Activated CD8-positive, alpha-beta memory T cell treated with anti-CD3 and anti-CD28 coated beads for 1 hour (primary cell): ENCODE results near the gene TTC7B.
"Not testable (repeated sequence)": the region's sequence is repeated elsewhere in the genome, so short reads cannot be mapped to it uniquely, and the experiment has no call there.

Source experiments
- DNase-seq, 2 donors: peaks; one replicate each; pipeline ENCODE4 v3.0.0-alpha.2; 2020; ENCODE audit warnings: low read depth in 1 of 2; ENCODE audit errors: extremely low read depth in 1 of 2

Gene TTC7B

DNA sequence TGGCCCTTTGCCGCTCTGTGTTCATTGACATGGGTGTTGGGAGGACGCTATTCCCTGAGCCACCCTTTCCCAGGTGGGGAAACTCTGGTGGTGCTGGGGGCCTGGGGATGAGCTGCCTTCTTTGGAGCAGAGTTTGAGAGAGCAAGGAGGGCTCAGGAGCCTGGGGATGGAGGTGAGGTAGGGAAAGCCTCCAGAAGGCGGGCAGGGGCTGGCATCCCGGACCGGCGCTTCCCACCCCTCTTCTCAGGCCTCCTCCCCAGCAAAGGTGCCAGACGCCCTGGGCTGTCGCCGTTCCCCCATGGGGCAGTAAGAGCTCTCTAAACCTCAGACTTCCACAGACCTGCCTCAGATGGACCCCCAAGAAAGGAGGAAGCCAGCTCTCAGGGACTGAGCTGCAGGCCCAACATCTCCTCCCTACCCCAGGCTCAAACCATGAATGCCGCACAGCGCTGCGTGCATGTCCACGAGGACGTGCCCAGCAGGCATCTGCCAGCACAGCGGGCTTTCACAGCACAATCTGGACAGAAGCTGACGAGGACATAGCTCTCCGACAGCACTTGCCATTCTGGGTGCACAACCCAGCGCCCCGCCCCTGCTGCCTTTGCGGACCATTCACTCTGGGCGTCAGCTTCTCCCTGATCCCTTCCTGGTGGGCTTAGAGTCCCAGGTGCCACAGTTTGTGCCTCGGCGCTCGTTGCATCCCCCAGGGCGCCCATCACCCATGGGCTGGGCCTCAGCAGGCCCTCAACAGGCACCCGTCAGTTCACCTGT lies 14.9 kb upstream of the TTC7B start:
- DNase-seq, result no peak

DNA sequence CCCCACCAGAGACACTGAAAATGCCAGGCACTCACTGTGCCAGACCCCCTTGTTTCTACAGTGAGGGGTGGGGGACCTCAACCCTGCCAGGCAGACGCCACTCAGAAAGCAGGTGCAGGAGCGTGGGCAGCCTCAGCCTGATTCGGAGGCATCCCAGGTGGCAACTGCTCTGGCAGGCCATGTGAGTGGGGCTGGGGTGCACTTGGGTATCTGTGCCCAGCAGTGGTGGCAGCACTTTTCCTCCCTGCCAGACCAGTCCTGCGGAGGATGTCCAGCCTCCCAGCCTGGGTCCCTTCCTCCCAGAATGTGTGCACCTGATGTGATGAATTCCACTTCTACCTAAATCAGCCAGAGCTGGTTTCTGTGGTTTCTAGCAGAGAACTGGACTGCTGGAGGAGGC lies 13.4 kb upstream of the TTC7B start:
- DNase-seq, result no peak

DNA sequence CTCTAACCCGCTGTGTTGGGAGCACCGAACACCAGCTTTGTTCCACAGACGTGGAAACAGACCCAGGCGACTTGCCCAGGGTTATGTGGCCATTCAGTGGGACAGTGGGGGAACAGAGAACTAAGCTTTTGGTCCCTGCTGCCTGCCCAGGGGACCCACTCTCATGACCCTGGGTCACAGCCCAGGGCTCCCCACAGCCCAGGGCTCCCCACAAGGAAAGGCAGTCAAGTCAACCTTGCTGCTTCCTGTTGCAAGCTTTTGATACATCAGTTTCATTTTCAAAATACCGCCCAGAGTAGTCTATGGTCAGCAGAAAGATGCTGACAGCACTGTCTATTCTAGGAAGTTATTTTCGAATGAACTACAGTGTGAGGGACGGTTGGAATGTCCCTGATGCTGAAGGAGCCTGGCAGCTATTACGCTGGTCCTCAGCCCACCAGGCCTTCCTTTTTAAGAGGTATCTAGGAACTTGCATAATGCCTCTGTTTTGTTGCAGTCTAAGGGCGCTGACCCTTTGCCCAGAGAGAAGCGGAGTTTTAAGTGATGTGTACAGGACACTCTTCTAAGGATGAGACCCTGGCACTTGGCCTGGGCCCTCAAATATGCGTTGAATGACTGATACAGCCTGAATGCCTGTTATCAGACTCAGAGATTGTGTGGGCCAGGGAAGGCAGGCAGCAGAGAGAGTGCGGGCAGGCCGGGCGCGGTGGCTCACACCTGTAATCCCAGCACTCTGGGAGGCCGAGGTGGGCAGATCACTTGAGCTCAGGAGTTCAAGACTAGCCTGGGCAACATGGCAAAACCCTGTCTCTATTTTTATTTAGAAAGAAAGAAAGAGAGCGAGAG lies 12.6 kb upstream of the TTC7B start:
- no peak for DNase-seq

DNA sequence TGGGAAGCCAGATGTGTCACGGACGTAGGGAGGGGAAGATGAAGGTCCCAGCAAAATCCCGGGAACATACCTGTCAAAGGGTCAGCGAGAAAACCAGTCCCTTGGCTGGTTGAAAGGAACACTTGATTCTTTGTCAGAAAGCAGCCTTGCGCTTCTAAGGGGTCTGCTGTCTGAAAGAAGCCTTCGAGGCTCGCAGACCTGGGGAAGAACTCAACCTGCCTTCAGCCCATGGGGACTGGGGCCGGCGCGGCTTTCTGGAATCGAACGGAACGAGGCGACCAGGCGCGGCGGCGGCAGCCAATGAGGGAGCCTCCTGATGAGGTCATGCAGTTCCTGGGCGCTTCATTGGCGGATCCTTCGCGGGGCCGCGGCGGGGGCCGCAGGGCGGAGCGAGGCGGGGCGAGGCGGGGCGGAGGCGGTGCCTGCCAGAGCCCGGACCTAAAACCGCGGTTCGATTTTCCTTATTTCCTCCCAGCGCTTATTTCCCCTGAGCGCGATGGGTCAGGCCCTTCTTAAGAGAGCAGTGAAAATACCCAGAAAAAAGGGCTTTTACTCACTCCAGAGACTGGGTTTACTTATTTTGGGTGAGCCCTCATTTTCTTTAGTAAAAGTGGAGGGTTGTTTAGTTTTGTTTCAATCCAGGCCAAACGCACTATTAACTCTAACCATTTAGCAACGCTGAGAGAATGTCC lies 11.8 kb upstream of the TTC7B start:
- peak; percentile 70 to 84 for DNase-seq

DNA sequence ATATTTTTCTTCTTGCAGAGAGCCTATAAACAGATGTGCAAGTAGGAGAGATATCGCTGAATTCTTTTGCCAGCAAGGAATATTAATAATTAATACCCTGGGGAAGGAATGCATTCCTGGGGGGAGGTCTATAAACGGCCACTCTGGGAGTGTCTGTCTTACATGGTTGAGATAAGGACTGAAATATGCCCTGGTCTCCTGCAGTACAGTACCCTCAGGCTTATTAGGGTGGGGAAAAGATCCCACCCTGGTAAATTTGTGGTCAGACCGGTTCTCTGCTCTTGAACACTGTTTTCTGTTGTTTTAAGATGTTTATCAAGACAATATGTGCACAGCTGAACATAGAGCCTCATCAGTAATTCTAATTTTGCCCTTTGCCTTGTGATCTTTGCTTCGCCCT lies 7.3 kb upstream of the TTC7B start:
- not testable (repeated sequence) for DNase-seq

DNA sequence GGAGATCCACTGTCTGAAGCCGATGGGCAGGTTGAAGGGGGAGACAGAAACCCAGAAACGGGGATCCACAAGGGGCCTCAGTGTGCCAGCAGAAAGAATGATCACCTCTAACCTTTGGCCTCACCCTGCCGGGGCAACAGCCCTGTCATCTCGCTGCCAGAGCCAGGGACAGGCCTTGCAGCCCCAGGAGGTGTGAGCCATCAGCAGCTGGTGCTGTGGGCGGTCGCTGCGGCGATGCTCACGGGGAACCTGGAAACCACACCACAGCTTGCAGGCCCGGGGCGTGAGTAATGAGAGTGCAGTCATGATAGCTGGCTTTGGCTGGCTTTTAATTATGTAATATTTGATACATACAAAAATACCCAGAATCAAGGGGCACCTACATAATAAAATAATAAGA lies 4.7 kb upstream of the TTC7B start:
- DNase-seq, result peak; percentile 31 to 41

DNA sequence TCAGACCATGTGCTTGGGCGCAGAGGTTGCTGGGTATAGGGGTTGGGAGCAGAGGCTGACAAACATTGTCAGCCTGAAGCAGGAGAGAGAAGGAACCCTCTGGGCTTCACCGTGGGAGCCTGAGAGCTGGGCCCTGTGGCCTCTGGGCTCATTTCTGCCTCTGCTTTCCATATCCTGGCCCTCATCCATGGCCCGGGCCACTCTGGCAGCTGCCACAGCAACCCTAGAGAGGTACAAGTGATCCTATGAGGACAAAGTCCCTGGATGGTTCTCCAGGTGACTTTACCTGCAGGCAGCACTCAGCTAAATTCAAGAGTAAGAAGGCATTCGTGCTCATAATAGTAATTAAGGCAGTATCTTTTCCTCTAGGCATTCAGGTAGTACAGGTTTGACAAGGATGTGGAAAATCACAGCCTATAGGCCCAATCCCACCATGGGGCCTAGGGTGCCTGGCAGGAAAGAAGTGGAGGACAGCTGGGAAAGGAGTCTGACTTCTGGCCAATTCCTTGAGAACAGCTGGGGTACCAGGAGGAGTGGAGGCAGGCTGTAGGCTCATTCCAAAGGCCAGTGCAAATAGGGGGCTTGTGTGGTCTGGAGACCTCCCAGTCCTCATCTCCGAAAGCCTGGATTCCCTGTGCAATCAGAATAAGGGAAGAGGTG lies 3.6 kb upstream of the TTC7B start:
- no peak for DNase-seq

DNA sequence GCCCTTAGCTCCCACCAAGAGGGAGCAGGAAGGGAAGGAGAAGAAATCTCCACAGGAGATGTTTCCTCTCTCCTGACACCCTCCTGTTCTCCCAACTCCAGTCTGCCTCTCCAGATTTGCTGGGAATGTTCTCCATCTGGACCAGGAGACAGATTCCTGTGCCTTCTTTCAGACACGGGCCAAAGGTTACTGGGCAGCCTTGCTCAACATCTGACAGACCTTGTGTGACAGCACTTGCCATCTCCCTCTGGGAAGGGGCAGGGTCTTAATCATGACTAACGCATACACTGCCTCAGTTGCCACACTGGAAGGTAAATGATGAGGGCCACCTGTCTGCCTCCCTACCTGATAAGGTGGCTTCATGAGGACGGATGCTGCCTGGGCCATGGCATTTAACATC lies 2.5 kb upstream of the TTC7B start:
- no peak for DNase-seq

DNA sequence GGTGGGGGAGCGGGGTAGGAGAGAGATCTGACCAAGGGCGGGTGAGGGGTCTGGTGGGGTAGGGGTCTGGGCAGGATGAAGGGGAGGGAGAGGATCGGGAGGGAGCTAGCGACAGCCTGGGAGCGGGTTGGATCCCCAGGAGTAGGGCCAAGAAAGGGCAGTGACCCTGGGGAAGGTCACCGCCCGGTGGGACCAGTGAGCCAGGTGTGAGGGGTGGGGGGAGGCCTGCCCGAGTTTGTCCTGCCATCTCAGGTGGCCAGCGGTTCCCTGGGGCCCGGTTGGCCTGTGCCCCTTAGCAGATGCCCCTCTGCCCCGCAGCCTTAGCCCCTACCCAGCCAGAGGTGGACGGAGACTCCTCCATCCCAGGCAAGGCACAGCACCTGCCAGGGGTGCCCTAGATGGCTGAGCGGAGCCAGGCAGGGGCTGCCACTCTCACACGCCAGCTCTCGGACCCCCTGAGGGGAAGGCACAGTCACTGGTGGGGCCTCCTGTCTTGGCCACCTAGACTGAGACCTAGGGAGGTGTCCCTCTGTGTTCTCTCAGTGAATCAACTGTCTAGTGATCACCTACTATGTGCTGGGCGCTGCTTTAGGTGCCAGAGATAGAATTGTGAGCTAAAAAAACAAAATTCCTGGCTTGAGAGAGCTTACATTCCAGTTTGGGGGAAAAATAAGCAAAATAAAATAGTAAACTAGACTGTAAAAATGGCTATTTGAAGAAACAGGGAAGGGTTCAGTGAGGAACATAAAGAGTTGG lies 629 bp upstream of the TTC7B start:
- no peak for DNase-seq

DNA sequence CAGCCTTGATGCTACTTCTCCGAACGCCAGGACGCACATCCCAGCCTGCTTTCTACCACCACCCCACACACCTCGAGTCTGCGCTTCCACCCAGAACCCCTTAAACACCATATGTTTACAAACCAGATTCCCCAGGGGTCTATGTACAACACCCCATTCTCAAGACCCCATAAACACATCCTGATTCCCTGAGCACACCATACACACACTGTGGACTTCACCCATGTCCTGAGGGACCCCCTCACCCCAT lies 733 bp downstream of the TTC7B start:
- no peak for DNase-seq

DNA sequence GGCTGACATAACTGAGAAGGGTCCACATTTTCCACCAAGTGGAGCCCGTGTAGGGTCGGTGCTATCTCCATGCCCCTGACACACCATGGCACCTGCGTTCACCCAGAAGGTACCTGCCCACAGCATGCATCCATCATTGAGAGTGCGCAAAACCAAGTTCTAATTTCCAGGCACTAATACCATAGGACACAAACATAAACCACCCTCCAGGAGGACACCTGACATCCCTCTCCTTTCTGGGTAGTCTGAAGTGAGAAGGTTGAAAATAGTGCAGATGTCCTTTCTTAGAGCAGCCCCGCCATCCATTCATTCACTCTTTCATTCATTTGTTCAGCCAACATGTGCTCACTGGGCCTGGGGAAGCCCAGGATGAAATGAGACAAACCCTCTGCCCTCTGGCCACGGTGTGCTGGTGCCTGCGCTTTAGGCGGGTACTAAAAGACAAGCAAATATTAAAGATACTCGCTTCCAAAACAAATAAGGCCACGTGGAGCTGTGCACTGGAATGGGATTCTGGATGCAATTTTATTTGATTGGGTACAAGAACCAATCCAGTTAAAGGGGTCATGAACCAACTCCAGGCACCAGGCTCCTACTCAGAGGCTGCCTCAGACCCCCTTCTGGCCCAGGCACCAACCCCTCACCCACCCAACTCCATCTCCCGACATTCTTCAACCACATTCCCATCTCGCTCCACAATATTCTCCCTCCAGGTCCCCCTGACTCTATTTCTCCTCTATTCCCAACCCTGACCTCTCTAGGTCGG lies 1.2 kb downstream of the TTC7B start:
- no peak for DNase-seq

DNA sequence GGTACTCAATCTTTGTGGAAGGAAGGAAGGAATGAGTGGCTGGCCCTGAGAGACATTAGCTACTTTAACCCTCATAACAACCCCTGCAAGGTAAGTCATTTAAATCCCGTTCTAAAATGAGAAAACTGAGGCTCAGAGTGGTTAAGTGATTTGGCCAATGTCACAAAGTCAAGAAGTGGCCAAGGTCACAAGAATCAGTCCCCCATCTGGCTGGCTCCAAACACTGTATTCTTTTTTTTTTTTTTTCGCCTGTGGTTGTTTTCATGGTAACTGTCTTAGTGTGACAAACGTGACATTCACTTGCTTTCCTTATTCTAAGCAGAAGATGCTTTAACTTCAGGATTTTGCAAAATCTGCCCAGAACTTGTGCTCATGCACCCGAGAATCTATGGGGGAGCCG lies 2.8 kb downstream of the TTC7B start:
- DNase-seq, result no peak

DNA sequence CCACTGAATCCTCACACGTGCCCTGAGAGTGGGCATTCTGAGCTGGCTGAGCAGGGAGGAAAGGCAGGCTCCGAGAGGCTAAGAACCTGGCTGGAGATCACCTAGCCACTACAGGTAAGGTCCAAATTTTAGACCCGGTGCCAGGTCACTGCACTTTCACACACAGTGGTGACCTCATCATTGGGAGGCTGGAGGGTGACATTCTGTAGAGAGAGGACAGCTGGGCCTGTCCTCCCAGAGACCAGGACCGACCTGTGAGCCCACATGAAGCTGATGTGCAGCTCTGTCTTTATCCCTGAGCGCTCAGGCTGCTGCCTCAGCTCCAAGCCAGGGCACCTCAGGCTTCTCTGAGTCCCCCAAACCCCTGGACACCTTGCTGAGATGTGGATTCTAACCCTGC lies 4.1 kb downstream of the TTC7B start:
- no peak for DNase-seq

DNA sequence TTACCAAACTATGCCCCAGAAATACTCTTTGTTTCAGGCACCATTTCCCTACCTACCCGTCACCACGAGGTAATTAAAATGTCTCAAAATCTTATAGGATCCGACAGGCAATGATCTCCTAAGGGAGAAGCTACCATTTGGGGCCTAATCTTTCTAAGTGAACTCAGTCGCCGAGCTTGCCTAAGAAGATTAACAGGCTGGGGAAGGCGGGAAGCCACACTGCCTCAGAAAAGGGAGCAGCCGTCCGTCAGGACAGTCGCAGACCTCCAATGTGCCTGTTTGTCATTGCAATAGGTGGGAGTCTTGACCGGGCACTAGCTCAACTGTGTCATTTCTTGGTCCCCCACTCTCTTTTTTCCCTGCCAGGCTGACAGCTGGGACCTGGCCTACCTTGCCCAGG lies 4.6 kb downstream of the TTC7B start:
- no peak for DNase-seq

DNA sequence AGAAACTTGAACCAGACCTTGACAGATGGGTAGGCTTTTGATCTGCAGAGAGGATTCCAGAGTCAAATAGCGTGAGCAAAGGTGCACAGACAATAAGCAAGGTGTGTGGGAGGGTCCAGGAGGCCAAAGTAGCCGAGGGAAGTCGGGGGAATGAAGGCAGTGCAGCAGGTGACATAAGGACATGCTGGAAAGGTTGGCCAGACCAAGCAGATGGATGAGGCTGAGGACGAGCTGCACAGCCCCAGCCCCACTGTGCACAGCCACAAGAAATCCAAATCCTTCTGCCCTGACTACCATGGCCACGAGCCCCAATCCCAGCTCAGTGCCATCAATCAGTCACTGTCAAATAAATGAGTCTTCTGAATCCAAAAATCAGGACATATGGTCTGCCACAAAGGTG lies 5.4 kb downstream of the TTC7B start:
- no peak for DNase-seq

DNA sequence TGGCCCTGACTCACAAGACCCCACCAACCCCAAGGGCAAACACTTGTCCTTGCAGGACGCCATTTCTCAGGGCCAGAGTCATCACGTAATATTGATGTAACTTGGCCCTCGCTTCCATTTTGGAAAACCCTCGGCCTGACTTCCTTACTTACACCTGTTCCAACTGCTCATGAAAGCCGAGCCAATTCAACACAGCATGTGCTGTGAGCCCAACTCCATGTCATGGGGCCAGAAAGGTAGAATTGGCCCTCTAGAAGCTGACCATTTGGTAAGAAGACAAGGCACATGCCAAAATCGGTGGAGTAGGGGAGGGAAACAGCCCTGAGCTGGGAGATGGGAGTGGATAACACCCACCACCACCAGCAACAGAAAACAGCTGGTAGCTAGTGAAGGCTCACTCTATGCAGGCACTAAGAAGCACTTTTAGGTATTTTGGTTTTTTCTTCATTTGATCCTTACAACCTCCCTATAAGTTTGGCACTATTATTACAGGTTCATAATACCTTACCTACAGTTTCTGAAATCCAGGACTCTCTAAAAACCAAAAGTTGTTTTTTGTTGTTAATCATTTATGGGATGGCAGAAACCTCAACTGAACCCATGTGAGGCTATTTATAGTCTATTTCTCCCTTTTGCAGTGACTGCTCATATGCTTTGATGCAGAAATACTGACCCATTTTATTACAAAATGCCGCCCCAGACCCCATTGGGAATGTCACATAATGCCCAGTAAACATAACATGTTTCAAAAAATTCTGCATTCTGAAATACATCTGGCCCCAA lies 6.5 kb downstream of the TTC7B start:
- no peak for DNase-seq

DNA sequence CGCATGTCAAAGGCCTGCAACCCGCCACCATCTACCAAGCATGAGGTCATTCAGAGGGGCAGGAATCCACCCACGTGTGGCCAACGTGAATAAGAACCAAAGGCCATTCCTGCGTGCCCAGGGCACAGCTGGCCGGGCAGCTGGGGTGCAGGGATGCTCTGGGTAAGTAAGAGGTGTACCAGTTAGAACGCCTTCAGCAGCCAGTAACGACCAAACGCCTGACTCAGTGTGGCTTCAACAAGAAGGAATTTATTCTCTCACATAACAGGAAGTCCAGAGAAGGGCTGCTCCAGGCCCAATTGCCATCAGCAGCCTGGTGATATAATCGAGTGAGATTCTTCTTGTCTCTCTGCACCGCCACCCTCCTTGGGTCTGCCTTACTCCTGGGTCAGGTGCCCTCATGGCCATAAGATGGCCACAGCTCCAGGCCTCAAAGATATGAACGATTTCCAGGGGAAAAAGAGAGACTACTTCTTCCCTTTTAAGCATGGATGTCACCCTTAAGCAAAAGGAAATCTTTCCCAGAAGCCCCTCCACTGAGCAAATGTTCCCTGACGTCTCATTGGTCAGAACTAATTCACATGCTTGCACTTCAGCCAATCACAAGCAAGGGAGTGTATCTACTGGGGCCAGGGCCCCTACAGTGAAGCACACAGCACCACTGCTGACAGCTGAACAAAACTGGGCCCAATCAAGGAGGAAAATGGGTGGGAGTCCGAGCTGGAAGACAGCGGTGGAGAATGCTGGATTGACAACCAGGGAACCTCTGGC lies 7.3 kb downstream of the TTC7B start:
- DNase-seq, result no peak

DNA sequence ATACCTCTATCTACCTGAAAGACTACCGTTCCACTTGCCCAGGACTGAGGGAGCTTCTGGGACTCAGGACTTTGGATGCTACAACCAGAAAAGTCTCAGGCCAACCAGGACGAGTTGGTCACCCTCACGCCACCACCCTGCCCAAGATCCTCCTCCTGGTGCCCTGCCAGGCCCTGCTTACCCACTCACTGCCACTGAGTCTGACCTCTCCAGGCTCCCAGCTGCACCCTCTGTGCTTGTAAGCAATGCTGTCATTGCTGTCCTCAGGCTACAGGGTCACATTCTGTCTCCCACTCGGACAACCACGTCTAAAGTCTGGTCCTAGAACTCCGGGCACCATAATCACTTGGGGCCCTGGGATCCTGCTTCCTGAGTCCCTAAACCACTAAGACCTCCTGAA lies 9.2 kb downstream of the TTC7B start:
- no peak for DNase-seq
